NCI-H146 treated with DMSO at 0.1 percent for 48 hours (cell line): ENCODE data around the gene TCF7.

ENCODE experiments used
- DNase-seq: peaks from one replicate; lab custom pipeline; 2025; ENCODE audit not compliant: unreplicated experiment; lab: John Stamatoyannopoulos, UW

Gene TCF7

DNA sequence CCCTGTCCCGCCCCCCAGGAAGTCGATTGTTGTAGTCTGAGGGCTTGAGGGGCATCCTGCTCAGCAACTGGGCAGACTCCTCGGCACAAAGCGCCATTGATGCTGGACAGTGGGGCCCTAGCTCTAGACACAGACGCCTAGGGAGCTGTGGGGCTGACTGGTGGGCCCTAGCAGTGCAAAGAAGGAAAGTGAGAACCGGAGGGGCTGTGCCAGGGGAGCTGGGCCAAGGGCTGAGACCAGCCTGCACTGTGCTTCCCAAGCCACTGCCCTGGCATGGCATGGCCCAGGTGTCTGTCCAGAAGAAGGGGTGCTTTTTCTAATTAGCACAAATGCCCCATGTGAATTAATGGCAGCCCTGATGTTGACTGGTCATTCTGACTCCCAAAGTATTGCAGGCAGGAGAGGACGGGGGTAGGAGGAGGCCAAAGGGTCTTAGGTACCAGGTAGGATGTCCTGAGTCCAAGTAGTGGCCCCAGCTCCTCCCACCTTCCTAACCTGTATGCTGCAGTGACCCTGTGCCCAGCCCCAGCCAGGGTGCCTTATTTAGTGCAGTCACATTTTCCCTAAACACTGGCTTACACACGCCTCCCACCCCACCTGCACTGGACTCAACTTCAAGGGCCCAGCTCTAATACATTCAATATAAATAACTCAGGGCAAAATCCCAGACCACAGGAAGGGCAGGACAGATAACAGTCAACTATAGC, 15.9 kb downstream of the TCF7 start:
- DNase-seq = no peak

GRCh38 chr5:134131165-134131564, 16.7 kb downstream of the TCF7 start:
- DNase-seq = no peak

GRCh38 chr5:134131578-134132350, 17.3 kb downstream of the TCF7 start:
- no peak for DNase-seq

DNA sequence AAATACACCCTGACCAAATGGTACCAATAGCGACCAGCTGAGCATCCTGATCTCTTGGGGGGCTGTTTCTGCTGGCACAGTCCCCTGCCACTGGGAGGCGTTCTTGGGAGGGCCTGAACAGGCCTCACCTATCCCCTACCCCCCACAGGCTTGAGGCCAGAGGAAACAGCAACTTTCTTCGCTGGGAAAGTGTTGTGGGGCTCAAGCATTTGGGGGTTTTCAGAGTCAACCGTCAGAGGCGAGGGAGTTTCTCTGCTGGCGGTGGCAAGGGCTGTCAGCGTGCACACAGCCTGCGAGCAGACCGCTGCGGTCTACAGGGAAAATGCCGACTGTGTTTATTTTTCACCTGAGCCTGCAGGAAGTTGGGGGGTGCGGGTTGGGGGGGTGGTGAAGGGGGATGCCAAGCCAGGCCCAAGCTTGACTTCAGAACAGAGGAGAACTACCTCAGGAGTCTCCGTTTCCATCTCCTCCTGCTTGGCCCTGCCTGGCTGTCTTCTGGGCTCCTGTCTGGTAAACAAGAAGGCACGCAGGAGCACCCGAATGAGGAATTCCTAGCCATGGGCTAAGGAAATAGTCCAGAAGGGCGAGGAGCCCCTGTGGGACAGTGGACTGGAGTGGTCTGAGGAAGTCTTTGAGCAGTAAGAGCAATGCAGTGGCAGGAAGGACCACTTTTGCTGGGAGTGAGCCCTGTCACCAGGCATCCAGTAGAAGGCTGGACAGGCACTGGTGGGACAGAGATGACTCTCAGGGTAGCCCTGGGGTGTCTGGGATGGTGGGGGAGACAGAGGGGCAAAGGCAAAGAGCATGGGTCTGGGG, 18.1 kb downstream of the TCF7 start:
- no peak for DNase-seq

DNA sequence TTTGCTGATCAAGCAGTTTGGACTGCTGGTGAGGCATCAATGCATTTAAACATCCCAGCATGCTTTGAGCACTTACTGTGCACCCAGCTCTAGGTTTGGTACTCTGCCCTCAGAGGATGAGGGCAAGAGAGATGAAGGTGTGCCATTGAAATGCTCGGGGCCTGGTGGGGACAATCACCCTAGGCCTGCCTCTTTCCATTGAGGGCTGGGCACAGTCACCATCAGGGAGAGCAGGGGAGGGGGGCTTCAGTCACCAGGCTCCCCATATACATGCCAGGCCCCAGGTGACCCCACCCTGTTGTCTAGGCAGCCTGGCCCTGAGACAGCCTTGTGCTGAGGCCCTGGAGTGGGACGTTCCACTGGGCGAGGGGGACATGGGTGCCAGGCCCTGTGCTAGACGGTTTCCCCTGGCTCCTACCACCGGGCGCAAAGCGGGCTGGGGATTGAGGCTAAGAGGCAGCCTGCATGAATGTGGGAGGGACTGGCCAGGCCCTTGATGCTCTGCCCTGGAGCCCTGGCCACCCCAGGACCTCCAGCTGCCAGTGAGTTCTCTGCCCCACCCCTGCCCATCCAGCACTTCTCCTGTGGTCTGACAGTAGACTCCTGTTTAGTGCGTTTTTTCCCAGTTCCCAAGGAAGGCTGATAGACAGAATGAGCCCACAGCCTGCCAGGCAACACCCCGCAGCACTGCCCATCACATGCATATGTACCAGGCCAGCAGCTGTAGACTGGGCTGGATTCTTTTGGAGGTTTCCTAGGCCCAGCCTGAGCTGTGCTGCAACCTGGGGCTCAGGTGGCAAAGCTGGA, 18.9 kb downstream of the TCF7 start:
- no peak for DNase-seq

- no peak for DNase-seq
Measured at GRCh38 chr5:134133995-134134541, 19.6 kb downstream of the TCF7 start.

- no peak for DNase-seq
Measured at GRCh38 chr5:134135091-134135655, 20.7 kb downstream of the TCF7 start.

DNA sequence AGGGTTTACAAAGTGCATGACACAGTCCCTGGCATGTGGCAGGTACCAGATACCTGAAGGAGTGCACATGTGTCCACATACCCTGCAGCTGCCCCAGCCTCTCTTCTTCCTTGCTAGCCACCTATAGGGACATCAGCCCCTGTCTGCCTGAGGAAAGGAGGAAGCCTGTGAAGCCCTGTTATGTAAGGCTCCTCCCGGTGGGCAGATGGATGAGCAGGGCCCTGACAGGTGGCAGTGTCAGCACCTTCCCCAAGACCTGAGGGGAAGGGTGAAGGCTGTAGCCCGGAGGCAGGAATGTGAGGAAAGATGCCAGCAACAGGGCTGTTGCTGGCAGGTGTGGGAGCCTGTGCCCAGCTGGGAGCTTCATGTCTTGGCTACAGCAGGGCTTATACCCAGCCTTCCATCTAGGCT, 21.7 kb downstream of the TCF7 start:
- DNase-seq = no peak

DNA sequence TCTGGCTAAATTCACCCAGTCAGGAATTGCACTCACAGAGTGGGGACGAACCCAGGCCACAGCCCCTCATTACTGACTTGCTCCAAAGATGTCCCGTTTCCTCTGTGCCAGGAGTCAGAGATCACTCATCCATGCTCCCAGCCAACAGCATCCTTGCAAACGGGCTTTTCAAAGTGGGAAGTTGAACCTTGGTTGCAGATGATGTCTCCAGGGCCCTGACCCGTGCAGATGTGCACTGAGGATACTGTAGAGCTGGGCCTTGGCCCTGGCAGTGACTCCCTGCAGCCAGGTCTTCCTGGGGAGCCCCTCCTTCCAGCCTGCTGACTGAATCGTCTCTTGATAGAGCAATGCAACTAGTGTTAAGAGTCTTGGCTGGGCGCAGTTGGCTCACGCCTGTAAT, 22.3 kb downstream of the TCF7 start:
- no peak for DNase-seq

GRCh38 chr5:134138416-134139376, 24.2 kb downstream of the TCF7 start:
- no peak for DNase-seq

GRCh38 chr5:134139377-134139851, 24.9 kb downstream of the TCF7 start:
- DNase-seq = no peak

DNA sequence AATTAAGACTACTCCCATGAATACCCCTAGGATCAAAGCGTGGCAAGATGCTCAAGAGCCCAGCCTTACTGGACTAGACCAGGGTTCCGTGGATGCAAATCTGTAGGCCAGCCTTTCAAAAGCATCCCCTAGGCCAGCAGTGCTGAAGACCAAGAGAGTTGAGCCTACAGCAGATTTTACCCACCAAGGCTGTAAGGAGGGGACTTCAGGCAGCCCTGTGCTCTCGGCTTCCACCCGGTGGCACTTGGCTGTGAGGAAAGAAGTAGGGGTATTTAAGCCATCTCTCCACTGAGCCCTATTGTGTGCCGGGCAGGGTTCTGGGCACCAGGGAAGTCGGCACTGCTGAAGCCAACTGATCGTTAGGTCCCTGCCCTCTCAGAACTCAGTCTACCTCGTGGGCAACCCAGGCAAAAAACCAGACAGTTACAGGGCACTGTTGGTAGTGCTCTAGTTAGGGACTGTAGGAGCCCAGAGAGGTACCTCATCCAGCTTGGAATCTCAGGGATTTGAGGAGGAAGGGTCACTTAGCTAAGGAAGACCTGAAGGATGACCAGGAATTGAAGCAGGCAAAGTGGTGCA, 25.5 kb downstream of the TCF7 start:
- no peak for DNase-seq

GRCh38 chr5:134140530-134141201, 26.2 kb downstream of the TCF7 start:
- DNase-seq = no peak

DNA sequence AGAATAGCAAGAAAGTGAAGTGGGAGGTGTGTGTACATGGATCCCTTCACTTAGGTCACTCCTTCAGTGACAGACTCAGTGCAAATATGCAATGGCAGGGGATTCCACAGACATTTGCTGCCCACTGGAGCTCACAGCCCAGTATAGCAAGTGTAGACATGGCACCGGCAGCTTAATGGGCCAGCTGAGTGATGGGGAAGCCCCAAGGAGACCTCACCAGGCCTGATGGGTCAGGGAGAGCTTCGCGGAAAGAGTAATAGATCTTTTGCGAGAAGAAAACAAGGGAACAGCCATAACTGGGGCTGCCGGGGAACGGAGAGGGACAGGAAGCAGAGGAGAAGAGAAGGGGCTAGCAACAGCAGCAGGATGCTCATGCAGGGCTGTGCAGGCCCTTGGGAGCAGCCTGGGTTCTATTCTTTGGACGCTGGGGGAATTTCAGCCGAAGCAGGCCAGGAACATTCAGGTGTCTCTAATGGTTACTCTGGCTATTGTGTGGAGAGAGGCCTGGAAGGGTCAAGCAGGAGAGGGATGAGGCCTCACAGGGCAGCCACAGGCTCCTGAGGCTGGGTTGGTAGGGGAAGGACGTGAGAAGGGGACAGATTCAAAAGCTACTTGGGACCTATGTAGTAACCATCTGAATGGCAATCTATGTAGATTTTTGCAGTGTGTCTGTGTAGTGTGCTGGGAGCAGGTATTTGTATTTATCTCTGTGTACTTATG, 27.0 kb downstream of the TCF7 start:
- no peak for DNase-seq

GRCh38 chr5:134142052-134142451, 27.6 kb downstream of the TCF7 start:
- DNase-seq = no peak

DNA sequence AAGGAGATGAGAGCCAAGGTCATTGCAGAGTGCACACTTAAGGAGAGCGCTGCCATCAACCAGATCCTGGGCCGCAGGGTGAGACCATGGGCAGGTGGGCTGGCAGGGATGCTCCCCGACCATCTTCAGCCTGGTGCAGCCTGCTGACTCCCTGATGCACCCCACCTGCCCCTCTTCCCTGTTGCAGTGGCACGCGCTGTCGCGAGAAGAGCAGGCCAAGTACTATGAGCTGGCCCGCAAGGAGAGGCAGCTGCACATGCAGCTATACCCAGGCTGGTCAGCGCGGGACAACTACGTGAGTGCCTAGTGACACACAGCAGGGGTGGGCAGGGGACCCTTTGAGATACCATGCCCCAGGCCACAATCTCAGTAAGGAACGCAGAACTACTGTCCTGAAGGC, 28.3 kb downstream of the TCF7 start:
- DNase-seq = no peak

DNA sequence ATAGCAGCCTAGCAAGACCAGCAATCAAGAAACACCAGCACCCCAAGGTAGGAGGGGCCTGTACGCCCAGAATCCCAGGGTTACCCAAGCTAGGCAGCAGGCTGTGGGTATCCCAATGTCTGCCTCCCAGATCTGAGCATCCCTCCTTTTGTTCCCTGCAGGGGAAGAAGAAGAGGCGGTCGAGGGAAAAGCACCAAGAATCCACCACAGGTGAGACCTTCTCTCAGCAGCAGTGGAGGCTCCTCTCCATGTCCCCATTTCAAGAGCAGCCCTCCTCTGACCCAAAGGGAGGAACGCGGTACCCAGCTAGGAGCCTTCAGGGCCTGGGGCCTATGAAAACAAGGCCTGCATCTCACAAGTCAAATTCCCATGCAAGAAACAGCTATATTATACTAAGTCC, 28.9 kb downstream of the TCF7 start:
- DNase-seq = no peak
